Karpas-422 (cell line): Measurements from ENCODE around the gene SYDE1. TPM values are rescaled to one million over a fixed set of nuclear protein-coding genes. Genes with fewer than 3 reads are reported as not detected.

Experiments
- DNase-seq: peaks from one replicate; pipeline ENCODE4 v3.0.0-alpha.2; 2015
- H2AFZ ChIP-seq: fragments of 200-600 bp; sonication (generic); 2 replicates; pipeline ENCODE4 v1.6.1; 2014; ENCODE audit warnings: antibody characterized with exemption, low read length, mixed read lengths
- H3K27ac ChIP-seq: fragments of 200-600 bp; sonication (generic); 2 replicates; pipeline ENCODE4 v1.5.1; 2014; ENCODE audit warnings: mild to moderate bottlenecking, low read length, moderate library complexity
- H3K27me3 ChIP-seq: fragments of 200-600 bp; sonication (generic); 2 replicates; pipeline ENCODE4 v1.6.1; 2014; ENCODE audit warnings: low read length, mixed read lengths
- H3K36me3 ChIP-seq: fragments of 200-600 bp; sonication (generic); 2 replicates; pipeline ENCODE4 v1.6.1; 2014; ENCODE audit warnings: low read length, mixed read lengths; ENCODE audit not compliant: insufficient read depth
- H3K4me1 ChIP-seq: fragments of 200-600 bp; sonication (generic); 2 replicates; pipeline ENCODE4 v1.6.1; 2014; ENCODE audit warnings: mild to moderate bottlenecking, low read length, mixed read lengths
- H3K4me2 ChIP-seq: fragments of 200-600 bp; sonication (generic); 2 replicates; pipeline ENCODE4 v1.6.1; 2014; ENCODE audit warnings: low read length, low read depth, mild to moderate bottlenecking; ENCODE audit not compliant: poor library complexity, severe bottlenecking
- H3K4me3 ChIP-seq: fragments of 200-600 bp; sonication (generic); 2 replicates; pipeline ENCODE4 v1.5.1; 2014; ENCODE audit warnings: mild to moderate bottlenecking, antibody characterized with exemption, low read length, mixed read lengths
- H3K79me2 ChIP-seq: fragments of 200-600 bp; sonication (generic); 2 replicates; pipeline ENCODE4 v1.6.1; 2014; ENCODE audit warnings: mild to moderate bottlenecking, low read length, mixed read lengths
- H3K9ac ChIP-seq: fragments of 200-600 bp; sonication (generic); 2 replicates; pipeline ENCODE4 v1.6.0; 2014; ENCODE audit warnings: low read length
- H3K9me2 ChIP-seq: fragments of 200-600 bp; sonication (generic), shearing (Covaris generic); replicated peaks from 2 replicates; pipeline ENCODE4 v1.6.0; 2014; ENCODE audit warnings: mild to moderate bottlenecking, low read length, moderate library complexity; ENCODE audit not compliant: insufficient read depth
- H3K9me3 ChIP-seq: fragments of 300-700, 200-600 bp; sonication (generic); 2 replicates; pipeline ENCODE4 v1.6.1; 2014; ENCODE audit warnings: low read length, mixed read lengths
- H4K20me1 ChIP-seq: fragments of 200-600 bp; sonication (generic); 2 replicates; pipeline ENCODE4 v1.6.1; 2014; ENCODE audit warnings: mild to moderate bottlenecking, antibody characterized with exemption, low read length, low read depth; ENCODE audit not compliant: insufficient read depth
- total RNA-seq: library from RNA; depleted of rRNA; stranded (reverse); fragments of >200 nt; shearing (Covaris generic); gene quantifications from 2 replicates; pipeline ENCODE4 v1.2.3, GENCODE V29; 2014; ENCODE audit warnings: low replicate concordance

SYDE1 gene
- total RNA-seq, 1 experiment from 2014 or later: not detected

GRCh38 chr19:15120135-15121026 lies 13.2 kb downstream of the SYDE1 start:
- no peak overlapping the region for H2AFZ ChIP-seq
- H3K9ac ChIP-seq: no peak overlapping the region
- H3K79me2 ChIP-seq: peaks cover 19% of the 10 kb centered on the region; the same call in 1 of the 2 replicates
- peaks cover 6% of the 10 kb centered on the region for H3K4me1 ChIP-seq
- no peaks in the 10 kb centered on the region for H3K27me3 ChIP-seq
- H3K4me2 ChIP-seq: no peak overlapping the region
- no peaks in the 10 kb centered on the region for H4K20me1 ChIP-seq
- no peaks in the 10 kb centered on the region for H3K9me2 ChIP-seq
- no peaks in the 10 kb centered on the region for H3K9me3 ChIP-seq
- no peak for DNase-seq
- no peak overlapping the region for H3K27ac ChIP-seq
- H3K36me3 ChIP-seq: peaks cover 11% of the 10 kb centered on the region
- H3K4me3 ChIP-seq: no peak overlapping the region

- no peak overlapping the region for H3K4me3 ChIP-seq
- peaks cover 11% of the 10 kb centered on the region for H3K36me3 ChIP-seq
- H3K4me2 ChIP-seq: no peak overlapping the region
- no peaks in the 10 kb centered on the region for H3K9me2 ChIP-seq
- peaks cover 12% of the 10 kb centered on the region for H3K4me1 ChIP-seq
- H3K27me3 ChIP-seq: no peaks in the 10 kb centered on the region
- H2AFZ ChIP-seq: no peak overlapping the region
- H3K27ac ChIP-seq: no peak overlapping the region
- H3K9me3 ChIP-seq: no peaks in the 10 kb centered on the region
- peak; percentile 12 for DNase-seq
- no peaks in the 10 kb centered on the region for H4K20me1 ChIP-seq
- no peak overlapping the region for H3K9ac ChIP-seq
- peaks cover 19% of the 10 kb centered on the region; the same call in 1 of the 2 replicates for H3K79me2 ChIP-seq
Observed at GRCh38 chr19:15122331-15123030, 15.3 kb downstream of the SYDE1 start.

DNA sequence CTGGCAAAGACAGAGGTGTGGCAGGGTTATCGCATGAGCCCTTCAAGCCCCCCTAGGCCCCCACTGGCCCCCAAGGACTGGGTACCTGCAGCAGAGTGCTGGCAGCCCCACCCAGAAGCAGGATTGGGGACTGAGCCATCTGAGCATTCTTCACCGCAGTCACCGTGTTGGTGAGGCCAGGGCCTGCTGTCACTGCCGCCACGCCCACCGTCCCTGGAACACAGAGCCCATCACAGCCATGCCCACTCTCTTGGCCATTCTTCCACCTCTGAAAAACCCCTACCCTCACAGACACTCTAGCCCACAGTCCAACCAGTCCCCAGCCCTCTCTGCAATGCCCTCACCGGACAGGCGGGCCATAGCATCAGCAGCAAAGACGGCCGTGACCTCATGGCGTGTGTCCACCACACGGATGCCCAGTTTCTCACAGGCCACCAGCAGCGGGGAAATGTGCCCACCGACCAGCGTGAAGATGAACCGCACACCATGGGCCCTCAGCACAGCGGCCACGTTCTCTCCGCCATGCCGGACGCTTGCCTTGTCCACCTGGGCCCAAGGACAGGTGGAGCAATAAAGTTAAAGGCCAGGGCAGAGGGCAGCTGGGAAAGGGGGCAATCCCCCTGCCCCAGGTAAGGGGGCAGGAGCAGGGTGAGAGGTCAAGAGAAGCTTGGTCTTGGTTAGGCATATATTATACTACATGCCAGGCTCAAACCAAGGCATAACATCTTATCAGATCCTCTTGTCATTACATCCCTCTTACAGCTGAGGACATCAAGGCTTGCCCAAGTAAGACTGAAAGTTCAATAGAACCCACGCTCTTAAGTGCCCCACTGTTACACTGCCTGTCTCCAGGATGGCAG lies 16.1 kb downstream of the SYDE1 start:
- peaks cover 12% of the 10 kb centered on the region for H3K4me1 ChIP-seq
- peak overlapping the region; percentile 91 for H3K4me2 ChIP-seq
- no peaks in the 10 kb centered on the region for H4K20me1 ChIP-seq
- no peak overlapping the region; the same call in 1 of the 2 replicates for H3K9ac ChIP-seq
- no peaks in the 10 kb centered on the region for H3K27me3 ChIP-seq
- H3K27ac ChIP-seq: no peak overlapping the region
- peak overlapping the region; percentile 90; the same call in 1 of the 2 replicates for H3K4me3 ChIP-seq
- H3K9me3 ChIP-seq: no peaks in the 10 kb centered on the region
- H3K79me2 ChIP-seq: peaks cover 19% of the 10 kb centered on the region; the same call in 1 of the 2 replicates
- no peak overlapping the region for H2AFZ ChIP-seq
- peak; percentile 24 for DNase-seq
- H3K9me2 ChIP-seq: no peaks in the 10 kb centered on the region
- peaks cover 11% of the 10 kb centered on the region for H3K36me3 ChIP-seq

- no peaks in the 10 kb centered on the region for H4K20me1 ChIP-seq
- H2AFZ ChIP-seq: no peak overlapping the region
- peak; percentile 1 for DNase-seq
- no peaks in the 10 kb centered on the region for H3K9me3 ChIP-seq
- peaks cover 19% of the 10 kb centered on the region; the same call in 1 of the 2 replicates for H3K79me2 ChIP-seq
- peak overlapping the region; percentile 90 for H3K4me3 ChIP-seq
- H3K27ac ChIP-seq: no peak overlapping the region
- H3K9ac ChIP-seq: peak overlapping the region; percentile 94
- no peaks in the 10 kb centered on the region for H3K9me2 ChIP-seq
- H3K4me1 ChIP-seq: peaks cover 12% of the 10 kb centered on the region
- no peaks in the 10 kb centered on the region for H3K27me3 ChIP-seq
- peaks cover 7% of the 10 kb centered on the region for H3K36me3 ChIP-seq
- peak overlapping the region; percentile 91 for H3K4me2 ChIP-seq
Observed at GRCh38 chr19:15123900-15124299, 16.7 kb downstream of the SYDE1 start.

DNA sequence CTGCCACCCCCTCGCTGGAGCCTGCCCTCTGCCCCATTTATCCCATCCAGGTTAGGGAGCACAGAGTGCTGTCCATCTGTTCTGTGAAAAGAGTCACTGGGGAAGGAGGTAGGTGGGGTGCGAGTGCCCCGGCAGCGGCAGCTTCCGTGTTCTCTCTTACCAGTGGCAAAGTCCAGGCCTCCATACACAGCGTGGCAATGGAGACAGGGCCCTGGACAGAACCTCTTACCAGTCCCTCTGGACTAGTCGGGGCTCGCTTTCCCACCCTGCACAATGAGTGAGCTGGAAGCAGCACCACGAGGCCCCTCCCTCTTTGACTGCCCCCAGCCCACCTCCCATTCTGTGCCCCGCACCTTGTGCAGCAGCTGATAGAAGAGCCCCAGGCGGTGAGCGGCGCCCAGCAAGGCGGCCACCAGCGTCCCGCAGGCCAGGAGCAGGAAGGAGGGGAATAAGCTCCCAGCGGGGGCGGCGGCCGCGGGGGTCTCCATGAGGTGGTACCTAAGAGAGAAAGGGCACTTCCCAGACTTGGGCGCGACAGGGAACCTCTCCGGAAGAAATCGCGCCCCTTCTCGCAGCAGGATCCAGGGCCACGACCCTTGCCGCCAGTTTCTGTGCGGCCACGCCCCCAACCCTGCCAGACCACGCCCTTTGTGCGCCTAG lies 17.5 kb downstream of the SYDE1 start:
- peak; percentile 63 for DNase-seq

DNA sequence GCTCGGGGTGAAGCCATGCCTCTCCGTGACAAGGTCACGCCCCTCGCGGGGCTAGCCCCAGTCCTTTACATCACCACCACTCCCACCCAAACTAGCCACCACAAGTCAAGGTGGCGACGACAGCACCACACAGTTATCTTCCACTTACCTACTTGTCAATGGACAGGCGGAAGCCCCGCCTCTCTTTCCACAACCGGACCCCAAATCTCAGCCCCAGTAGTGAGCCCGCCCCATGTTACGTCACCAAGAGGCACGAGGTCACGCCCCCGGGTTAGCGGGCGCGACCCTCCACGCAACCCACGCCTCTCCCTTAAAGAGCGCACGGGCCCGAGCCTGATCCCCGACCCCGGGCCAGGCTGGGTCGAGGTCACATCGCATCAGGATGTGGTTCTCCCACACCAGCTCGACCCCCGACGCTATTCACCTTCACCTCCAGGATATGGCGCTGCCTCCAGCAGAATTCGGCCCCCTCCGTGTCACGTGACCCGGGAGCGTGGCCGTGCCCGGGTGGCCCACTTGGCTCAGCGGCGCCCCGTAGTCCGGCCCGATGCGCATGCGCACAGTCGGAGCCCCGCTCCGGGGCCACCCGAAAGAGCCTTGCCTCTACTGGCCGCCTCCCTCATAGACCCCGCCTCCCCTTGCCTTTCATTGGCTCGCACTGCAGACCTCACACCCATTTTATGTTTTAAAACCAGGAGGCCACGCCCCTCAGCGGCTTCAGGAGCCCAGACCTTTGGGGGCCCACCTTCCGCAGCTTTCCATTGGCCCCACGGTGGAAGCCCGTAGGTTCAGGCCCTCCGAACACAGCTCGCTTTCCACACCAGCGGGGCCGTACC lies 18.2 kb downstream of the SYDE1 start:
- Histone ChIP-seq H3K79me2 (peaks cover 19% of the 10 kb centered on the region; the same call in 1 of the 2 replicates), H3K4me2 (peak overlapping the region; percentile 91), H3K9me3 (no peaks in the 10 kb centered on the region), H3K9me2 (no peaks in the 10 kb centered on the region), H2AFZ (peak overlapping the region; percentile 87), H3K27me3 (no peaks in the 10 kb centered on the region), H4K20me1 (no peaks in the 10 kb centered on the region), H3K4me3 (peak overlapping the region; percentile 90), H3K27ac (peak overlapping the region; percentile 55), H3K9ac (peak overlapping the region; percentile 94), H3K36me3 (no peaks in the 10 kb centered on the region; the same call in 1 of the 2 replicates), H3K4me1 (peaks cover 12% of the 10 kb centered on the region)
- DNase-seq: peak; percentile 100

More for the DNA sequence above, 17.5 kb downstream of the SYDE1 start:
- H3K79me2 ChIP-seq: peaks cover 19% of the 10 kb centered on the region; the same call in 1 of the 2 replicates
- peaks cover 12% of the 10 kb centered on the region for H3K4me1 ChIP-seq
- H3K4me3 ChIP-seq: peak overlapping the region; percentile 90
- no peaks in the 10 kb centered on the region for H4K20me1 ChIP-seq
- H3K4me2 ChIP-seq: peak overlapping the region; percentile 91
- no peaks in the 10 kb centered on the region for H3K9me2 ChIP-seq
- peaks cover 3% of the 10 kb centered on the region; the same call in 1 of the 2 replicates for H3K36me3 ChIP-seq
- H3K27ac ChIP-seq: no peak overlapping the region
- no peaks in the 10 kb centered on the region for H3K9me3 ChIP-seq
- peak overlapping the region; percentile 94 for H3K9ac ChIP-seq
- H3K27me3 ChIP-seq: no peaks in the 10 kb centered on the region
- peak overlapping the region; percentile 87 for H2AFZ ChIP-seq
